CD14-positive monocyte (primary cell): Measurements from ENCODE around the gene GNG2. TPM values are rescaled to one million over a fixed set of nuclear protein-coding genes. Genes with fewer than 3 reads are reported as not detected.

Experiments used
- DNase-seq, 3 donors: peaks; one replicate each; pipeline ENCODE4 v3.0.0-alpha.2; 2011 to 2022
- H2AFZ ChIP-seq: 2 replicates; pipeline ENCODE4 v1.6.0; 2012; ENCODE audit warnings: mild to moderate bottlenecking, low read depth, low read length, inconsistent platforms; ENCODE audit not compliant: insufficient read depth, poor library complexity, severe bottlenecking
- H3K27ac ChIP-seq, 2 donors: 1 replicate in 1 of 2; 2 replicates in 1 of 2; pipeline ENCODE4 v1.5.1; 2012 to 2013; ENCODE audit warnings: low read length in 2 of 2, control low read depth in 1 of 2, inconsistent platforms in 1 of 2, low read depth in 1 of 2, mild to moderate bottlenecking in 1 of 2
- H3K27me3 ChIP-seq, 2 donors: one replicate each; pipeline versions ENCODE4 v1.6.0 to v1.6.1; 2011 to 2013; ENCODE audit warnings: low read length in 2 of 2; ENCODE audit not compliant: control insufficient read depth in 2 of 2, insufficient read depth in 2 of 2
- H3K36me3 ChIP-seq, 2 donors: replicated peaks in 1 of 2; 1 replicate in 1 of 2; 2 replicates in 1 of 2; pipeline versions ENCODE4 v1.5.1 to v1.6.1; 2012 to 2013; ENCODE audit warnings: low read length in 2 of 2, control low read depth in 1 of 2, inconsistent platforms in 1 of 2, mild to moderate bottlenecking in 1 of 2; ENCODE audit not compliant: insufficient read depth in 2 of 2, control insufficient read depth in 1 of 2
- H3K4me1 ChIP-seq, 2 donors: 1 replicate in 1 of 2; 2 replicates in 1 of 2; pipeline versions ENCODE4 v1.5.1 to v1.6.1; 2012 to 2013; ENCODE audit warnings: low read length in 2 of 2, control low read depth in 1 of 2, inconsistent platforms in 1 of 2, mild to moderate bottlenecking in 1 of 2, moderate library complexity in 1 of 2; ENCODE audit not compliant: insufficient read depth in 2 of 2, control insufficient read depth in 1 of 2
- H3K4me2 ChIP-seq: replicated peaks from 2 replicates; pipeline ENCODE3; 2012; ENCODE audit warnings: low read length, moderate library complexity, mild to moderate bottlenecking; ENCODE audit not compliant: poor library complexity, severe bottlenecking; ENCODE audit errors: extremely low read depth
- H3K4me3 ChIP-seq, 3 experiments: fragments of 200-600 bp in 1 of 3; sonication (generic) in 1 of 3; replicated peaks in 1 of 3; 1 replicate in 2 of 3; 2 replicates in 1 of 3; pipeline ENCODE4 v1.5.1; 2011 to 2013; ENCODE audit warnings: low read length in 3 of 3, mild to moderate bottlenecking in 3 of 3, control low read depth in 2 of 3, low read depth in 2 of 3, inconsistent platforms in 1 of 3, moderate library complexity in 1 of 3
- H3K79me2 ChIP-seq: 2 replicates; pipeline ENCODE4 v1.6.0; 2012; ENCODE audit warnings: mild to moderate bottlenecking, control low read depth, inconsistent platforms, low read length, moderate library complexity; ENCODE audit not compliant: insufficient read depth
- H3K9ac ChIP-seq: 2 replicates; pipeline ENCODE4 v1.6.0; 2017; ENCODE audit warnings: low read length, mild to moderate bottlenecking; ENCODE audit not compliant: insufficient read depth, poor library complexity, severe bottlenecking
- H3K9me3 ChIP-seq, 2 donors: replicated peaks in 1 of 2; 1 replicate in 1 of 2; 2 replicates in 1 of 2; pipeline versions ENCODE4 v1.5.1 to v1.6.1; 2012 to 2013; ENCODE audit warnings: low read length in 2 of 2, control low read depth in 1 of 2; ENCODE audit not compliant: control insufficient read depth in 1 of 2, insufficient read depth in 1 of 2
- H4K20me1 ChIP-seq: 2 replicates; pipeline ENCODE4 v1.6.0; 2012; ENCODE audit warnings: mild to moderate bottlenecking, low read length, control low read depth, moderate library complexity; ENCODE audit not compliant: insufficient read depth
- H3K27ac Mint-ChIP-seq, 7 donors: one replicate each; pipeline ENCODE4 v1.8.0; 2020; ENCODE audit warnings: mild to moderate bottlenecking in 7 of 7, mixed read lengths in 7 of 7, moderate library complexity in 6 of 7, inconsistent platforms in 2 of 7
- H3K27me3 Mint-ChIP-seq, 3 donors: one replicate each; pipeline ENCODE4 v1.8.0; 2021 to 2022; ENCODE audit warnings: low read depth in 3 of 3, mild to moderate bottlenecking in 3 of 3, mixed read lengths in 3 of 3, moderate library complexity in 3 of 3, inconsistent platforms in 1 of 3
- H3K36me3 Mint-ChIP-seq, 2 donors: one replicate each; pipeline ENCODE4 v1.8.0; 2020; ENCODE audit warnings: mixed read lengths in 2 of 2, inconsistent platforms in 1 of 2, mild to moderate bottlenecking in 1 of 2
- H3K4me1 Mint-ChIP-seq: one replicate; pipeline ENCODE4 v1.8.0; 2020; ENCODE audit warnings: mild to moderate bottlenecking, mixed read lengths
- H3K4me3 Mint-ChIP-seq, 2 donors: one replicate each; pipeline ENCODE4 v1.8.0; 2020; ENCODE audit warnings: mild to moderate bottlenecking in 2 of 2, mixed read lengths in 2 of 2, moderate library complexity in 1 of 2
- H3K9me3 Mint-ChIP-seq, 7 donors: one replicate each; pipeline ENCODE4 v1.8.0; 2020 to 2022; ENCODE audit warnings: mixed read lengths in 7 of 7, mild to moderate bottlenecking in 6 of 7, moderate library complexity in 6 of 7, inconsistent platforms in 2 of 7
- WGBS: methylation state at CpG from one replicate; pipeline ENCODE4 v1.1.5; 2013; ENCODE audit warnings: missing lambda C conversion rate; ENCODE audit not compliant: insufficient coverage; 5-methylcytosine and 5-hydroxymethylcytosine counted together
- intact Hi-C, 2 donors: fragments of 100-400 bp; cut with micrococcal nuclease; formaldehyde crosslinking; loops; one replicate each; pipeline versions ENCODE4 v1.15.0 to v1.15.1; 2023
- polyA plus RNA-seq, 3 donors: library from polyadenylated mRNA; depleted of rRNA in 1 of 3; unstranded in 2 of 3; stranded (reverse) in 1 of 3; fragments of 300-500 nt in 2 of 3; fragments of >200 nt in 1 of 3; fragmentation: Illumina TruSeq in 2 of 3; gene quantifications; 1 replicate in 2 of 3; 2 replicates in 1 of 3; pipeline ENCODE4 v1.2.3, GENCODE V29; 2012 to 2021
- TF ChIP-seq, protein P1 (sequence below): fragments of 200-600 bp; IDR thresholded peaks from one replicate; pipeline ENCODE4 v1.8.0; 2022; ENCODE audit warnings: antibody characterized with exemption, mild to moderate bottlenecking

GNG2 gene
- polyA plus RNA-seq, 3 donors = 42.7 to 151 (median 146) TPM

GRCh38 chr14:51871846-51872245, 11.4 kb downstream of the GNG2 start:
- Histone ChIP-seq H3K9ac (no peak overlapping the region), H4K20me1 (peaks cover 32% of the 10 kb centered on the region), H3K4me2 (no peak overlapping the region), H3K4me1 (peaks cover 39 to 41% of the 10 kb centered on the region in 2 donors), H3K36me3 (no peaks in the 10 kb centered on the region), H2AFZ (no peak overlapping the region), H3K79me2 (peaks cover 93% of the 10 kb centered on the region), H3K4me3 (no peak overlapping the region), H3K27ac (peak overlapping the region in 1 of 2 donors; percentile 89), H3K27me3 (no peaks in the 10 kb centered on the region), H3K9me3 (no peaks in the 10 kb centered on the region)
- no CpG with 5 or more reads among the region's 2 CpGs for whole genome bisulfite sequencing
- Mint-ChIP-seq H3K4me1 (peaks cover 46% of the 10 kb centered on the region), H3K36me3 (peaks cover 17 to 32% of the 10 kb centered on the region in 2 donors), H3K27ac (peak overlapping the region in 6 of 7 donors; percentile 61 to 95 (median 92)), H3K4me3 (no peak overlapping the region), H3K27me3 (no peaks in the 10 kb centered on the region), H3K9me3 (peaks cover 0 to 2% (median 0%) of the 10 kb centered on the region in 7 donors)
- DNase-seq = no peak
- intact Hi-C loops = no loop called here
- TF ChIP-seq, protein P1, sequence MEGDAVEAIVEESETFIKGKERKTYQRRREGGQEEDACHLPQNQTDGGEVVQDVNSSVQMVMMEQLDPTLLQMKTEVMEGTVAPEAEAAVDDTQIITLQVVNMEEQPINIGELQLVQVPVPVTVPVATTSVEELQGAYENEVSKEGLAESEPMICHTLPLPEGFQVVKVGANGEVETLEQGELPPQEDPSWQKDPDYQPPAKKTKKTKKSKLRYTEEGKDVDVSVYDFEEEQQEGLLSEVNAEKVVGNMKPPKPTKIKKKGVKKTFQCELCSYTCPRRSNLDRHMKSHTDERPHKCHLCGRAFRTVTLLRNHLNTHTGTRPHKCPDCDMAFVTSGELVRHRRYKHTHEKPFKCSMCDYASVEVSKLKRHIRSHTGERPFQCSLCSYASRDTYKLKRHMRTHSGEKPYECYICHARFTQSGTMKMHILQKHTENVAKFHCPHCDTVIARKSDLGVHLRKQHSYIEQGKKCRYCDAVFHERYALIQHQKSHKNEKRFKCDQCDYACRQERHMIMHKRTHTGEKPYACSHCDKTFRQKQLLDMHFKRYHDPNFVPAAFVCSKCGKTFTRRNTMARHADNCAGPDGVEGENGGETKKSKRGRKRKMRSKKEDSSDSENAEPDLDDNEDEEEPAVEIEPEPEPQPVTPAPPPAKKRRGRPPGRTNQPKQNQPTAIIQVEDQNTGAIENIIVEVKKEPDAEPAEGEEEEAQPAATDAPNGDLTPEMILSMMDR = no peak

DNA sequence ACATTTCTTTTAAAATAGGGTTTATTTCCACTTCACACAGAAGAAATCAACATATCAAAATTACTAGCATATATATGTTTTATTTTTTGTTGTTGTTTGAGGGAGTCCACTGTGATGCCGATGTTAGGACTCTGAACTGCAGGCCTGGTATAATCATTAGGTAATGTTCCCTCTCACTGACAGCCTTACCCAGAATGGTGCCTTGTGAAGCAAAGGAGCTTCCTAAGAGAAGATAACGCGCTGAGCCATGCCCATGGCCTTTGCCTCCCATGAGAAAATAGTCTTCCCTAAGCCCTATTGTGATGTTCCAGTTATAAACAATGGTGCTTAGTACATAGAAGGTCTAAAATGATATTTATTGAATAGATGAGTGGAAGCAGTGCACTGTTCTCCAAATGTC, 12.0 kb downstream of the GNG2 start:
- H3K27ac Mint-ChIP-seq = peak overlapping the region; percentile 88 to 95 (median 92)

More for the DNA sequence above, 12.0 kb downstream of the GNG2 start:
- no peak for DNase-seq
- H3K9ac ChIP-seq = peak overlapping the region; percentile 37
- no peaks in the 10 kb centered on the region for H3K9me3 ChIP-seq
- no peak overlapping the region for H3K4me3 ChIP-seq
- no peaks in the 10 kb centered on the region for H3K27me3 ChIP-seq
- H3K27me3 Mint-ChIP-seq = peaks cover 0 to under 1% (median 0%) of the 10 kb centered on the region in 3 donors
- intact Hi-C loops = no loop called here
- H3K27ac ChIP-seq = peak overlapping the region; percentile 51 to 89
- H3K36me3 Mint-ChIP-seq = peaks cover 21 to 35% of the 10 kb centered on the region in 2 donors
- no peaks in the 10 kb centered on the region for H3K36me3 ChIP-seq
- H2AFZ ChIP-seq = no peak overlapping the region
- peaks cover 0 to 2% (median 0%) of the 10 kb centered on the region in 7 donors for H3K9me3 Mint-ChIP-seq
- peaks cover 48% of the 10 kb centered on the region for H3K4me1 Mint-ChIP-seq
- H3K4me3 Mint-ChIP-seq = no peak overlapping the region
- TF ChIP-seq, protein P1 = no peak
- peaks cover 93% of the 10 kb centered on the region for H3K79me2 ChIP-seq
- no peak overlapping the region for H3K4me2 ChIP-seq
- no CpG with 5 or more reads among the region's 3 CpGs for WGBS
- peaks cover 31% of the 10 kb centered on the region for H4K20me1 ChIP-seq
- peaks cover 34 to 36% of the 10 kb centered on the region in 2 donors for H3K4me1 ChIP-seq
